Measurements from ENCODE around the gene ADAMTS14.
"Not testable (repeated sequence)": the region's sequence is repeated elsewhere in the genome, so short reads cannot be mapped to it uniquely, and the experiment has no call there.

The ADAMTS14 gene

GRCh38 chr10:70622981-70623844, 49.1 kb upstream of the ADAMTS14 start:
- TF ChIP-seq ZFP3 (CRISPR knock-in tag; IDR thresholded peaks at IDR 0.05) (no peak), CREB5 (CRISPR knock-in tag; IDR thresholded peaks at IDR 0.05; ENCODE audit: low read depth) (no peak), PPARA (CRISPR knock-in tag; IDR thresholded peaks at IDR 0.05; ENCODE audit: borderline replicate concordance) (no peak), OSR1 (CRISPR knock-in tag; IDR thresholded peaks at IDR 0.05) (no peak), CSDC2 (CRISPR knock-in tag; IDR thresholded peaks at IDR 0.05) (no peak), PATZ1 (CRISPR knock-in tag; IDR thresholded peaks at IDR 0.05; ENCODE audit: borderline replicate concordance) (no peak), ISL1 (CRISPR knock-in tag; IDR thresholded peaks at IDR 0.05) (no peak), ESRRG (CRISPR knock-in tag; IDR thresholded peaks at IDR 0.05) (no peak)
- ATAC-seq, result no peak

GRCh38 chr10:70626056-70626455, 46.2 kb upstream of the ADAMTS14 start:
- no peak for TF ChIP-seq ZNF565 (CRISPR knock-in tag; conservative IDR thresholded peaks at IDR 0.05; ENCODE audit: low read depth)
- TF ChIP-seq ZNF8 (CRISPR knock-in tag; IDR thresholded peaks at IDR 0.05), result no peak
- no peak for TF ChIP-seq CREB5 (CRISPR knock-in tag; IDR thresholded peaks at IDR 0.05; ENCODE audit: low read depth)
- no peak for TF ChIP-seq ZC3H10 (CRISPR knock-in tag; IDR thresholded peaks at IDR 0.05)
- TF ChIP-seq CSDC2 (CRISPR knock-in tag; IDR thresholded peaks at IDR 0.05), result no peak
- no peak for TF ChIP-seq POU6F1 (CRISPR knock-in tag; IDR thresholded peaks at IDR 0.05; ENCODE audit: borderline replicate concordance, low read depth)
- TF ChIP-seq TCF4 (CRISPR knock-in tag; IDR thresholded peaks at IDR 0.05; ENCODE audit: borderline replicate concordance), result no peak
- TF ChIP-seq ESRRG (CRISPR knock-in tag; IDR thresholded peaks at IDR 0.05), result no peak
- TF ChIP-seq TOX (CRISPR knock-in tag; IDR thresholded peaks at IDR 0.05; ENCODE audit: borderline replicate concordance), result no peak
- no peak for TF ChIP-seq SNAI2 (CRISPR knock-in tag; IDR thresholded peaks at IDR 0.05)
- ATAC-seq, result no peak

- no peak for ATAC-seq
- TF ChIP-seq SNAI2 (CRISPR knock-in tag; IDR thresholded peaks at IDR 0.05) (no peak), PATZ1 (CRISPR knock-in tag; IDR thresholded peaks at IDR 0.05; ENCODE audit: borderline replicate concordance) (no peak), BACH2 (CRISPR knock-in tag; IDR thresholded peaks at IDR 0.05; ENCODE audit: borderline replicate concordance) (no peak), ZNF70 (CRISPR knock-in tag; IDR thresholded peaks at IDR 0.05) (no peak), OSR1 (CRISPR knock-in tag; IDR thresholded peaks at IDR 0.05) (no peak), ZFP3 (CRISPR knock-in tag; IDR thresholded peaks at IDR 0.05) (no peak)
Measured at GRCh38 chr10:70629338-70629737, 43.0 kb upstream of the ADAMTS14 start.

- not testable (repeated sequence) for ATAC-seq
Measured at GRCh38 chr10:70631735-70632134, 40.6 kb upstream of the ADAMTS14 start.

GRCh38 chr10:70634011-70634410, 38.3 kb upstream of the ADAMTS14 start:
- no peak for ATAC-seq
- no peak for TF ChIP-seq CREB5 (CRISPR knock-in tag; IDR thresholded peaks at IDR 0.05; ENCODE audit: low read depth)
- TF ChIP-seq ZFP30 (CRISPR knock-in tag; IDR thresholded peaks at IDR 0.05), result no peak

GRCh38 chr10:70634515-70634914, 37.8 kb upstream of the ADAMTS14 start:
- not testable (repeated sequence) for ATAC-seq

GRCh38 chr10:70639640-70640383, 32.5 kb upstream of the ADAMTS14 start:
- ATAC-seq, result not testable (repeated sequence)

GRCh38 chr10:70643272-70643671, 29.0 kb upstream of the ADAMTS14 start:
- ATAC-seq, result not testable (repeated sequence)

Measured in SK-N-SH treated with all-trans-retinoic acid at 6 μM for 48 hours (cell line).